Gastrocnemius medialis (tissue), 4 donors: ENCODE results near the gene TSSC4. TPM values are rescaled to one million over a fixed set of nuclear protein-coding genes. Genes with fewer than 3 reads are reported as not detected.

Experiments
- ATAC-seq, 2 donors: fragments of 150-250 bp; one replicate each; pipeline ENCODE4 v1.9.1; 2016
- DNase-seq, 2 donors: peaks; one replicate each; pipeline ENCODE4 v3.0.0-alpha.2; 2019
- H3K27ac ChIP-seq, 4 donors: fragments of 200-600 bp; sonication (generic); 1 replicate in 1 of 4; 2 replicates in 3 of 4; pipeline ENCODE4 v1.5.1; 2016 to 2018; ENCODE audit warnings: mild to moderate bottlenecking in 2 of 4, moderate library complexity in 1 of 4
- H3K27me3 ChIP-seq, 3 donors: fragments of 200-600 bp; sonication (generic) in 2 of 3; 1 replicate in 1 of 3; 2 replicates in 2 of 3; pipeline versions ENCODE4 v1.5.1 to v1.6.0; 2016 to 2019; ENCODE audit warnings: mild to moderate bottlenecking in 1 of 3, moderate library complexity in 1 of 3
- H3K36me3 ChIP-seq, 2 donors: fragments of 200-600 bp; sonication (generic) in 1 of 2; one replicate each; pipeline ENCODE4 v1.5.1; 2017 to 2018
- H3K4me1 ChIP-seq, 2 donors: fragments of 200-600 bp; sonication (generic) in 1 of 2; one replicate each; pipeline ENCODE4 v1.5.1; 2016 to 2017; ENCODE audit warnings: mild to moderate bottlenecking in 2 of 2
- H3K4me3 ChIP-seq, 4 donors: fragments of 200-600 bp; sonication (generic) in 3 of 4; 1 replicate in 1 of 4; 2 replicates in 3 of 4; pipeline ENCODE4 v1.5.1; 2016 to 2019; ENCODE audit warnings: mild to moderate bottlenecking in 2 of 4
- H3K9me3 ChIP-seq, 3 donors: fragments of 200-600 bp; sonication (generic) in 2 of 3; 1 replicate in 1 of 3; 2 replicates in 2 of 3; pipeline ENCODE4 v1.5.1; 2016 to 2019
- POLR2A ChIP-seq, 2 donors: fragments of 450-650 bp; IDR thresholded peaks; one replicate each; pipeline ENCODE4 v1.6.1; 2017; ENCODE audit warnings: antibody characterized with exemption in 2 of 2, mild to moderate bottlenecking in 2 of 2, moderate library complexity in 2 of 2
- in situ Hi-C, 4 donors: fragments of 200-750 bp; cut with MboI; loops; one replicate each; pipeline versions ENCODE4 v1.15.0 to v1.8.0; 2017; ENCODE audit warnings: low sequenced_read_pairs in 4 of 4
- intact Hi-C: fragments of 100-400 bp; cut with DNase I; formaldehyde crosslinking; loops from one replicate; pipeline ENCODE4 v1.15.1; 2023; ENCODE audit warnings: low total_unique reads
- total RNA-seq, 4 donors: library from RNA; depleted of rRNA; stranded (reverse); fragments of >200 nt; gene quantifications; one replicate each; pipeline versions ENCODE4 v1.1.0 to v1.2.3, GENCODE V29; 2016
- TF ChIP-seq, protein P1 (sequence below), 5 experiments: fragments of 450-650 bp in 3 of 5; fragments of 200-600 bp in 2 of 5; sonication (generic) in 2 of 5; IDR thresholded peaks in 4 of 5; conservative IDR thresholded peaks in 1 of 5; 1 replicate in 4 of 5; 2 replicates in 1 of 5; pipeline ENCODE4 v1.5.1; 2016 to 2019; ENCODE audit warnings: antibody characterized with exemption in 5 of 5, mild to moderate bottlenecking in 3 of 5, moderate library complexity in 3 of 5

Gene TSSC4
- total RNA-seq, 4 donors from 2014 or later: 53.4 to 92.5 (median 76.8) TPM

- peaks cover 3 to 9% (median 6%) of the 10 kb centered on the region in 3 donors for H3K27me3 ChIP-seq
These were observed 36.0 kb downstream of the TSSC4 start for GRCh38 chr11:2436521-2437031.

DNA sequence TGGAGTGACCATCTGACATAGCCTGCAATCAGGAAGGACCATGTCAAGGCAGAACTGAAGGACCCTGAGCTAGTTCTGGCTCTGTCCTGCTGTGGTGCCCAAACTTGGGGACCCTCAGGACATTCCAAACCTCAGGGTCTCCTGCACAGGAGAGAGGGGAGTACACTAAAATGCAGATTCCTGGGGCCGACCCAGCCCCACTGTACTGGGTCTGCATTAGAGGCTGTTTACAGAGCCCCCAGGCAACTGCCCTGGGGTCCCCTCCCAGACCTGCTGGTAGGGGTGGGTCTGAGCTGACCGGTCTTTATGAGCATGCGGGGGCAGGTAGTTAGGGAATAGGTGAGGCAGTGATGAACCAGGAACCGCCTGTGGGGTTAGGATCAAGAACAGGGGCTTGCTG, 37.0 kb downstream of the TSSC4 start:
- TF ChIP-seq POLR2A (IDR thresholded peaks at IDR 0.05): no peak
- TF ChIP-seq, protein P1, sequence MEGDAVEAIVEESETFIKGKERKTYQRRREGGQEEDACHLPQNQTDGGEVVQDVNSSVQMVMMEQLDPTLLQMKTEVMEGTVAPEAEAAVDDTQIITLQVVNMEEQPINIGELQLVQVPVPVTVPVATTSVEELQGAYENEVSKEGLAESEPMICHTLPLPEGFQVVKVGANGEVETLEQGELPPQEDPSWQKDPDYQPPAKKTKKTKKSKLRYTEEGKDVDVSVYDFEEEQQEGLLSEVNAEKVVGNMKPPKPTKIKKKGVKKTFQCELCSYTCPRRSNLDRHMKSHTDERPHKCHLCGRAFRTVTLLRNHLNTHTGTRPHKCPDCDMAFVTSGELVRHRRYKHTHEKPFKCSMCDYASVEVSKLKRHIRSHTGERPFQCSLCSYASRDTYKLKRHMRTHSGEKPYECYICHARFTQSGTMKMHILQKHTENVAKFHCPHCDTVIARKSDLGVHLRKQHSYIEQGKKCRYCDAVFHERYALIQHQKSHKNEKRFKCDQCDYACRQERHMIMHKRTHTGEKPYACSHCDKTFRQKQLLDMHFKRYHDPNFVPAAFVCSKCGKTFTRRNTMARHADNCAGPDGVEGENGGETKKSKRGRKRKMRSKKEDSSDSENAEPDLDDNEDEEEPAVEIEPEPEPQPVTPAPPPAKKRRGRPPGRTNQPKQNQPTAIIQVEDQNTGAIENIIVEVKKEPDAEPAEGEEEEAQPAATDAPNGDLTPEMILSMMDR (IDR thresholded peaks at IDR 0.05 in 4 of 5, conservative IDR thresholded peaks at IDR 0.05 in 1 of 5): no peak
- no peak for ATAC-seq

More at GRCh38 chr11:2436521-2437031, 36.0 kb downstream of the TSSC4 start:
- H3K4me3 ChIP-seq: no peak overlapping the region
- no peak overlapping the region for H3K27ac ChIP-seq
- intact Hi-C loops: no loop called here
- no peak for TF ChIP-seq POLR2A (IDR thresholded peaks at IDR 0.05)
- TF ChIP-seq, protein P1 (IDR thresholded peaks at IDR 0.05 in 4 of 5, conservative IDR thresholded peaks at IDR 0.05 in 1 of 5): no peak
- DNase-seq (no peak), ATAC-seq (no peak)
- H3K36me3 ChIP-seq: no peaks in the 10 kb centered on the region
- H3K4me1 ChIP-seq: no peaks in the 10 kb centered on the region
- H3K9me3 ChIP-seq: no peaks in the 10 kb centered on the region
- in situ Hi-C loops: loop anchor here in 2 of 4 donors (10.0 to 25.0 kb wide), 3 partner anchors 78 to 451 kb away; partner anchors contain the start of gene CDKN1C (in 1 of the 2)

DNA sequence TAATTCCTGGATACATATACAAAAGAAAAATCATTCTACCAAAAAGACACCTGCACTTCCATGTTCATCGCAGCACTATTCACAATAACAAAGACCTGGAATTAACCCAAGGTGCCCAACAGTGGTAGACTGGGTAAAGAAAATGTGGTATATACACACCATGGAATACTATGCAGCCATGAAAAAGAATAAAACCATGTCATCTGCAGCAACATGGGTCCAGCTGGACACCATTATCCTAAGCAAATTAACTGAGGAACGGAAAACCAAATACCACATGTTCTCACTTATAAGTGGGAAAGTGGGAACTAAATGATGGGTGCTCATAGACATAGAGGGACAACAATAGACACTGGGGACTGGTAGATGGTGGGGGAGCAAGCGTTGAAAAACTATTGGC, 39.3 kb downstream of the TSSC4 start:
- Histone ChIP-seq H3K4me1 (no peaks in the 10 kb centered on the region), H3K4me3 (no peak overlapping the region), H3K36me3 (no peaks in the 10 kb centered on the region), H3K27ac (no peak overlapping the region), H3K9me3 (no peaks in the 10 kb centered on the region), H3K27me3 (peaks cover 12 to 28% (median 22%) of the 10 kb centered on the region in 3 donors)
- ATAC-seq (no peak), DNase-seq (no peak)
- TF ChIP-seq, protein P1 (IDR thresholded peaks at IDR 0.05 in 4 of 5, conservative IDR thresholded peaks at IDR 0.05 in 1 of 5): no peak
- TF ChIP-seq POLR2A (IDR thresholded peaks at IDR 0.05): no peak
- in situ Hi-C loops: loop anchor here in 2 of 4 donors (10.0 to 25.0 kb wide), 3 partner anchors 75 to 447 kb away; partner anchors contain the start of gene CDKN1C (in 1 of the 2)
- intact Hi-C loops: loop anchor here (5.0 kb wide), 1 partner anchor 92 kb away; no protein-coding TSS in a partner anchor

More for the DNA sequence above, 37.0 kb downstream of the TSSC4 start:
- Histone ChIP-seq H3K4me1 (no peaks in the 10 kb centered on the region), H3K4me3 (no peak overlapping the region), H3K36me3 (no peaks in the 10 kb centered on the region), H3K27me3 (peaks cover 3 to 9% (median 8%) of the 10 kb centered on the region in 3 donors), H3K9me3 (no peaks in the 10 kb centered on the region), H3K27ac (no peak overlapping the region)
- no peak for DNase-seq
- intact Hi-C loops (no loop called here), in situ Hi-C loops (loop anchor here in 2 of 4 donors (10.0 to 25.0 kb wide), 3 partner anchors 77 to 450 kb away; partner anchors contain the start of gene CDKN1C (in 1 of the 2))

DNA sequence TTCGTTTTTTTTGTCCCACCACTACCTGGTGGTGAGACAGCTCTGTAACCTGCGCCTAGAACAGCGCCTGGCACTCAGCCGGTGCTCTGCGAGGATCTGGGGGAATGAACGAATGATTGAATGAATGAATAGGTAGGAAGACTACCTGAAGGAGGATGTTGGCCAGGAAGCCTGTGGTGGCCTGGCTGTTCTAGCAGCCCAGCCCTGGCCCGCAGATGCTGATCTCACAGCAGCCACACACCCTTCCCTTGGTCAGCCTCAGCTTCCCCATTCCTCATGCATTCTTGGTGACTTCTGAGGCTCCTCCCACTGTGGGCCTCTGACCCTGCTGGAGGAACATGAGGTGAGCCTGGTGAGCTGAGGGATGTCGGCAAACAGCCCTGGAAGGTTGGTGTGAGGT, 40.1 kb downstream of the TSSC4 start:
- intact Hi-C loops (loop anchor here (5.0 kb wide), 1 partner anchor 92 kb away; no protein-coding TSS in a partner anchor), in situ Hi-C loops (loop anchor here in 2 of 4 donors (25.0 kb wide), 2 partner anchors 253 to 447 kb away; partner anchors contain the start of gene CDKN1C (in 1 of the 2))
- Histone ChIP-seq H3K27me3 (peaks cover 16 to 32% (median 26%) of the 10 kb centered on the region in 3 donors), H3K27ac (no peak overlapping the region), H3K4me3 (no peak overlapping the region), H3K36me3 (no peaks in the 10 kb centered on the region), H3K9me3 (no peaks in the 10 kb centered on the region), H3K4me1 (no peaks in the 10 kb centered on the region)
- ATAC-seq (no peak), DNase-seq (no peak)
- TF ChIP-seq, protein P1 (IDR thresholded peaks at IDR 0.05 in 4 of 5, conservative IDR thresholded peaks at IDR 0.05 in 1 of 5): no peak
- no peak for TF ChIP-seq POLR2A (IDR thresholded peaks at IDR 0.05)
